Fibroblast of lung (primary cell): ENCODE data around the gene DISP1. TPM values are rescaled to one million over a fixed set of nuclear protein-coding genes. Genes with fewer than 3 reads are reported as not detected.

Experiments used
- DNase-seq, 2 donors: peaks; one replicate each; pipeline versions ENCODE4 v3.0.0 to v3.0.0-alpha.2; 2010; ENCODE audit warnings: low read depth in 2 of 2
- H2AFZ ChIP-seq: 2 replicates; pipeline ENCODE4 v1.5.1; 2012; ENCODE audit warnings: low read length, control low read depth, inconsistent platforms
- H3K27ac ChIP-seq: 2 replicates; pipeline ENCODE4 v1.5.1; 2011; ENCODE audit warnings: low read length, control low read depth; ENCODE audit not compliant: insufficient read depth
- H3K27me3 ChIP-seq: 2 replicates; pipeline ENCODE4 v1.5.1; 2011; ENCODE audit warnings: mild to moderate bottlenecking, low read length; ENCODE audit not compliant: control insufficient read depth, insufficient read depth
- H3K36me3 ChIP-seq: 2 replicates; pipeline ENCODE4 v1.5.1; 2011; ENCODE audit warnings: low read length; ENCODE audit not compliant: control insufficient read depth, insufficient read depth
- H3K4me1 ChIP-seq: 2 replicates; pipeline ENCODE4 v1.5.1; 2011; ENCODE audit warnings: low read length; ENCODE audit not compliant: control insufficient read depth, insufficient read depth; ENCODE audit errors: extremely low read depth
- H3K4me2 ChIP-seq: 2 replicates; pipeline ENCODE4 v1.5.1; 2011; ENCODE audit warnings: low read length, control low read depth; ENCODE audit not compliant: insufficient read depth; ENCODE audit errors: extremely low read depth
- H3K4me3 ChIP-seq, 4 experiments: fragments of 200-600 bp in 1 of 4; sonication (generic) in 1 of 4; replicated peaks in 1 of 4; 2 replicates each; pipeline ENCODE4 v1.5.1; 2011 to 2016; ENCODE audit warnings: low read length in 4 of 4, low read depth in 3 of 4, mild to moderate bottlenecking in 3 of 4, control low read depth in 2 of 4, inconsistent platforms in 1 of 4, mixed read lengths in 1 of 4; ENCODE audit not compliant: insufficient read depth in 1 of 4; ENCODE audit errors: control extremely low read depth in 1 of 4
- H3K79me2 ChIP-seq: 2 replicates; pipeline ENCODE4 v1.5.1; 2012; ENCODE audit warnings: mild to moderate bottlenecking, low read length, inconsistent platforms; ENCODE audit not compliant: control insufficient read depth, insufficient read depth
- H3K9ac ChIP-seq: 2 replicates; pipeline ENCODE4 v1.5.1; 2011; ENCODE audit warnings: mild to moderate bottlenecking, low read length, control low read depth; ENCODE audit not compliant: insufficient read depth
- H3K9me3 ChIP-seq: 2 replicates; pipeline ENCODE4 v1.5.1; 2012; ENCODE audit warnings: low read depth, low read length; ENCODE audit not compliant: control insufficient read depth, insufficient read depth
- H4K20me1 ChIP-seq: 2 replicates; pipeline ENCODE4 v1.5.1; 2011; ENCODE audit warnings: low read length; ENCODE audit not compliant: control insufficient read depth, insufficient read depth; ENCODE audit errors: extremely low read depth
- EZH2 ChIP-seq: IDR thresholded peaks from 2 replicates; pipeline ENCODE4 v1.5.1; 2012; ENCODE audit warnings: low read length, control low read depth, mild to moderate bottlenecking; ENCODE audit errors: missing control alignments
- polyA plus RNA-seq, 2 donors: library from polyadenylated mRNA; depleted of rRNA in 1 of 2; stranded (reverse) in 1 of 2; unstranded in 1 of 2; fragments of >200 nt; gene quantifications; 2 replicates each; pipeline ENCODE4 v1.2.1, GENCODE V29; 2011 to 2012; ENCODE audit warnings: missing spikeins in 1 of 2
- total RNA-seq: library from RNA; depleted of rRNA; stranded (reverse); fragments of >200 nt; gene quantifications from 2 replicates; pipeline ENCODE4 v1.2.1, GENCODE V29; 2014
- TF ChIP-seq, protein P1 (sequence below), 2 donors: IDR thresholded peaks in 1 of 2; conservative IDR thresholded peaks in 1 of 2; 1 replicate in 1 of 2; 2 replicates in 1 of 2; pipeline ENCODE4 v1.5.1; 2011 to 2012; ENCODE audit warnings: low read length in 2 of 2, control low read depth in 1 of 2, inconsistent platforms in 1 of 2, low read depth in 1 of 2, mild to moderate bottlenecking in 1 of 2

Gene DISP1
- total and polyA plus RNA-seq, 2 donors (not counting 1 experiment from before 2014, with no cell fraction given): 5.9 to 8.7 TPM

GRCh38 chr1:222781251-222781650 is 33.6 kb upstream of the DISP1 start:
- TF ChIP-seq, protein P1, sequence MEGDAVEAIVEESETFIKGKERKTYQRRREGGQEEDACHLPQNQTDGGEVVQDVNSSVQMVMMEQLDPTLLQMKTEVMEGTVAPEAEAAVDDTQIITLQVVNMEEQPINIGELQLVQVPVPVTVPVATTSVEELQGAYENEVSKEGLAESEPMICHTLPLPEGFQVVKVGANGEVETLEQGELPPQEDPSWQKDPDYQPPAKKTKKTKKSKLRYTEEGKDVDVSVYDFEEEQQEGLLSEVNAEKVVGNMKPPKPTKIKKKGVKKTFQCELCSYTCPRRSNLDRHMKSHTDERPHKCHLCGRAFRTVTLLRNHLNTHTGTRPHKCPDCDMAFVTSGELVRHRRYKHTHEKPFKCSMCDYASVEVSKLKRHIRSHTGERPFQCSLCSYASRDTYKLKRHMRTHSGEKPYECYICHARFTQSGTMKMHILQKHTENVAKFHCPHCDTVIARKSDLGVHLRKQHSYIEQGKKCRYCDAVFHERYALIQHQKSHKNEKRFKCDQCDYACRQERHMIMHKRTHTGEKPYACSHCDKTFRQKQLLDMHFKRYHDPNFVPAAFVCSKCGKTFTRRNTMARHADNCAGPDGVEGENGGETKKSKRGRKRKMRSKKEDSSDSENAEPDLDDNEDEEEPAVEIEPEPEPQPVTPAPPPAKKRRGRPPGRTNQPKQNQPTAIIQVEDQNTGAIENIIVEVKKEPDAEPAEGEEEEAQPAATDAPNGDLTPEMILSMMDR (conservative IDR thresholded peaks at IDR 0.05 in 1 of 2, IDR thresholded peaks at IDR 0.05 in 1 of 2; ENCODE audit: low read depth in 1 of 2, low read length in 2 of 2): no peak
- TF ChIP-seq EZH2: no peak
- H2AFZ ChIP-seq: no peak overlapping the region
- H3K4me2 ChIP-seq: no peak overlapping the region
- H3K27me3 ChIP-seq: no peaks in the 10 kb centered on the region
- H3K9ac ChIP-seq: no peak overlapping the region
- H3K79me2 ChIP-seq: no peaks in the 10 kb centered on the region
- no peaks in the 10 kb centered on the region for H3K4me1 ChIP-seq
- no peaks in the 10 kb centered on the region for H3K9me3 ChIP-seq
- no peak for DNase-seq
- H3K36me3 ChIP-seq: no peaks in the 10 kb centered on the region
- no peaks in the 10 kb centered on the region for H4K20me1 ChIP-seq
- no peak overlapping the region for H3K4me3 ChIP-seq
- H3K27ac ChIP-seq: no peak overlapping the region

DNA sequence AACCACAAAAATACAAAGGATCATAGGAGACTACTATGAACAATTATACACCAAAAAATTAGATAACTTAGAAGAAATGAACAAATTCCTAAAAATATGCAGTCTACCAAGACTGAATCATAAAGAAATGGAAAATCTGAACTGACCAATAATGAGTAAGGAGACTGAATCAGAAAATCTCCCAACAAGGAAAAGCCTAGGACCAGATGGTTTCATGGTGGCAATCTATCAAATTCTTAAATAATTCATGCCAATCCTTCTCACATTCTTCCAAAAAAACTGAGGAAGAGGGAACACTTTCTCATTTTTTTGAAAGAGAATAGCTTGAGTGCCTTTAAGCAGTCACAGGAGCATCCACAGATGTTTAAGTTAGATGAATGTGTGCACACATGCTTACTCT is 31.8 kb upstream of the DISP1 start:
- no peak overlapping the region for H3K27ac ChIP-seq
- no peaks in the 10 kb centered on the region for H3K79me2 ChIP-seq
- H3K9ac ChIP-seq: no peak overlapping the region
- H3K36me3 ChIP-seq: no peaks in the 10 kb centered on the region
- H3K4me2 ChIP-seq: no peak overlapping the region
- no peaks in the 10 kb centered on the region for H4K20me1 ChIP-seq
- no peak overlapping the region for H2AFZ ChIP-seq
- H3K4me3 ChIP-seq: no peak overlapping the region
- TF ChIP-seq, protein P1 (conservative IDR thresholded peaks at IDR 0.05 in 1 of 2, IDR thresholded peaks at IDR 0.05 in 1 of 2; ENCODE audit: low read depth in 1 of 2, low read length in 2 of 2): no peak
- no peak for TF ChIP-seq EZH2
- H3K9me3 ChIP-seq: no peaks in the 10 kb centered on the region
- no peaks in the 10 kb centered on the region for H3K27me3 ChIP-seq
- DNase-seq: no peak
- H3K4me1 ChIP-seq: no peaks in the 10 kb centered on the region

DNA sequence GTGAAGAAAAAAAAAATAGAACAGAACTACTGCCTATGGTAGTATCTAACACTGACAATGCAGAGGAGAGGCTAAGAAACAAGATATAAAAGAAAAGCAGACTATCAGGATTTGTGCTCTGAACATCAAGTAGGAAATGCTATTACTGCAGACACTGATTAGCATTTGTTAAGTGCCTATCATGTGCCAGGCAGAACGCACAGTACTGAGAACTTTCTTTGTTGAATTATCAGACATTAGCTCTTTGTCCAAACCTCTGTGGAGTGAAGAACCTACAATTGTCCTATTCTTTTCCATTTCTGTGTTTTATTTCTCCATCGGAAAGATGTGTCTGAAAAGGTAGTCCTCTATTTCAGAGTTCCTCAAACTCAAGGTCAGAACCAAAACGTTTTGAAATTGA is 30.5 kb upstream of the DISP1 start:
- H3K27ac ChIP-seq: no peak overlapping the region
- no peak for DNase-seq
- H3K4me2 ChIP-seq: no peak overlapping the region
- H2AFZ ChIP-seq: no peak overlapping the region
- no peak for TF ChIP-seq EZH2
- TF ChIP-seq, protein P1 (conservative IDR thresholded peaks at IDR 0.05 in 1 of 2, IDR thresholded peaks at IDR 0.05 in 1 of 2; ENCODE audit: low read depth in 1 of 2, low read length in 2 of 2): no peak
- no peak overlapping the region for H3K4me3 ChIP-seq
- no peaks in the 10 kb centered on the region for H4K20me1 ChIP-seq
- H3K9ac ChIP-seq: no peak overlapping the region
- H3K27me3 ChIP-seq: no peaks in the 10 kb centered on the region
- no peaks in the 10 kb centered on the region for H3K36me3 ChIP-seq
- no peaks in the 10 kb centered on the region for H3K9me3 ChIP-seq
- no peaks in the 10 kb centered on the region for H3K79me2 ChIP-seq
- H3K4me1 ChIP-seq: no peaks in the 10 kb centered on the region
